Tibial nerve (tissue), 4 donors: ENCODE results near the gene PXT1. TPM values are rescaled to one million over a fixed set of nuclear protein-coding genes. Genes with fewer than 3 reads are reported as not detected.
"Not testable (repeated sequence)": the region's sequence is repeated elsewhere in the genome, so short reads cannot be mapped to it uniquely, and the experiment has no call there.

ENCODE experiments used
- DNase-seq, 2 donors: peaks; one replicate each; pipeline ENCODE4 v3.0.0-alpha.2; 2019; ENCODE audit warnings: low spot score in 2 of 2
- H3K27ac ChIP-seq, 4 donors: fragments of 200-600 bp; sonication (generic) in 3 of 4; one replicate each; pipeline ENCODE4 v1.5.1; 2017 to 2019; ENCODE audit warnings: mild to moderate bottlenecking in 1 of 4
- H3K27me3 ChIP-seq, 2 donors: fragments of 200-600 bp; sonication (generic) in 1 of 2; one replicate each; pipeline versions ENCODE4 v1.5.1 to v1.6.0; 2017 to 2019
- H3K36me3 ChIP-seq, 3 donors: fragments of 200-600 bp; sonication (generic); one replicate each; pipeline ENCODE4 v1.5.1; 2018 to 2019
- H3K4me1 ChIP-seq, 4 donors: fragments of 200-600 bp; sonication (generic) in 3 of 4; one replicate each; pipeline ENCODE4 v1.5.1; 2017 to 2019
- H3K4me3 ChIP-seq, 4 donors: fragments of 200-600 bp; sonication (generic) in 3 of 4; one replicate each; pipeline ENCODE4 v1.5.1; 2017 to 2019; ENCODE audit warnings: mild to moderate bottlenecking in 1 of 4, moderate library complexity in 1 of 4
- H3K9me3 ChIP-seq, 4 donors: fragments of 200-600 bp; sonication (generic) in 3 of 4; one replicate each; pipeline ENCODE4 v1.5.1; 2017 to 2019
- EP300 ChIP-seq, 2 donors: sonication (generic); formaldehyde crosslinking; IDR thresholded peaks; one replicate each; pipeline ENCODE4 v1.6.1; 2017; ENCODE audit warnings: antibody characterized with exemption in 2 of 2, mild to moderate bottlenecking in 1 of 2
- POLR2A ChIP-seq, 2 donors: fragments of 450-650 bp; IDR thresholded peaks; one replicate each; pipeline ENCODE4 v1.6.1; 2017; ENCODE audit warnings: antibody characterized with exemption in 2 of 2, mild to moderate bottlenecking in 2 of 2, moderate library complexity in 2 of 2
- WGBS, 2 donors: methylation state at CpG; one replicate each; pipeline ENCODE4 v1.1.5; 2018; 5-methylcytosine and 5-hydroxymethylcytosine counted together
- total RNA-seq, 4 donors: library from RNA; depleted of rRNA; stranded (reverse); fragments of >200 nt; gene quantifications; one replicate each; pipeline ENCODE4 v1.1.0, GENCODE V29; 2016
- TF ChIP-seq, protein P1 (sequence below), 5 experiments: fragments of 200-600 bp in 3 of 5; fragments of 450-650 bp in 2 of 5; sonication (generic) in 3 of 5; IDR thresholded peaks; one replicate each; pipeline ENCODE4 v1.5.1; 2016 to 2019; ENCODE audit warnings: antibody characterized with exemption in 5 of 5, mild to moderate bottlenecking in 3 of 5, moderate library complexity in 2 of 5

The PXT1 gene
- total RNA-seq, 4 donors from 2014 or later, result not detected

DNA sequence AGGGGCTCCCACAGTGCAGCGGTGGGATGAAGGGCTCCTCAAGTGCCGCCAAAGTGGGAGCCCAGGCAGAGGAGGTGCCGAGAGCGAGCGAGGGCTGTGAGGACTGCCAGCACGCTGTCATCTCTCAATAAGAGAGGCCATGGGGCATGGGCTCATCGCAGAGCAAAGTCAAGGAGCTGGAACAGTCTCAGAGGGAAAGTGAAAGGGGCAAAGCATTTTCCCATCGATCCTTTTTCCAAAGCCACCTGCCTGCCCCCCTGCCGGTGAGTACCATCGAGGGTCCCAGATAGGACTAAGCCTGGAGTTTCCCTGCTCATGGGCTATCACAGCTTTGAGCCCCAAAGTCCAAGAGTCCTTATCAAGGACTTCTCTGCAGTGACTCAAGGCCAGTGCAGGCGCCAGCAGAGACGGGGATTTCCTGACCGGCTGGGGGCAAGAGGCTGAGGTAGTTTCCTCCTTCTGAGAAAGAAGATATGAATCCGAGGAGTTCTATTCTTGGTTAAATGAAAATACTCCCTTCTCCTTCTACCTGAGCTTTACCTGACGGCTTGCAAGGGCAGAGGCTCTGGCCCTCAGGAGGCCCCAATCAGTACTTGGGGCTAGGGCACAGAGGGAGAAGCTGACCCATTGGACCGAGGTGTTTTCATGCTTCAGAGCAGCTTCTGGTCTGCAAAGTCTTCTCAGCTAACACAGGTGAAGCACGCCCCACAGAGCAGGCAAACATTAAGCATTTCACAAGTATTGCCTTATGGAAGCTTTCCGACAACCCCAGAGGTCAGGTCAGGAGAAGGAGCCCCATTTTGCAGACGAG is 77.8 kb downstream of the PXT1 start:
- no peak for DNase-seq
- 88% methylated on average over 18 to 19 of the region's 19 CpGs for WGBS, 2 donors

DNA sequence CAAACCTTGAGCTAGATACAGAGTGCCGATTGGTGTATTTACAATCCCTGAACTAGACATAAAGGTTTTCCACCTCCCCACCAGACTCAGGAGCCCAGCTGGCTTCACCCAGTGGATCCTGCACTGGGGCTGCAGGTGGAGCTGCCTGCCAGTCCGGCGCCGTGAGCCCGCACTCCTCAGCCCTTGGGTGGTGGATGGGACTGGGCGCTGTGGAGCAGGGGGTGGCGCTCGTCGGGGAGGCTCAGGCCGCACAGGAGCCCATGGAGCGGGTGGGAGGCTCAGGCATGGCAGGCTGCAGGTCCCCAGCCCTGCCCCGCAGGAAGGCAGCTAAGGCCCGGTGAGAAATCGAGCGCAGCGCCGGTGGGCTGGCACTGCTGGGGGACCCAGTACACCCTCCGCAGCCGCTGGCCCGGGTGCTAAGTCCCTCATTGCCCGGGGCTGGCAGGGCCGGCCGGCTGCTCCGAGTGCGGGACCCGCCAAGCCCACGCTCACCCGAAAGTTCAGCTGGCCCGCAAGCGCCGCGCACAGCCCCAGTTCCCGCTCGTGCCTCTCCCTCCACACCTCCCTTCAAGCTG is 78.5 kb downstream of the PXT1 start:
- not testable (repeated sequence) for H3K9me3 ChIP-seq, H3K4me3 ChIP-seq, DNase-seq, H3K27ac ChIP-seq, H3K27me3 ChIP-seq
- 90 to 98% methylated on average over 17 to 26 of the region's 34 CpGs for WGBS, 2 donors
- Histone ChIP-seq H3K36me3 (peaks cover 0 to 35% (median 0%) of the 10 kb centered on the region in 3 donors), H3K4me1 (peaks cover 0 to 17% (median 11%) of the 10 kb centered on the region in 4 donors)

More for the DNA sequence above, 77.8 kb downstream of the PXT1 start:
- Histone ChIP-seq H3K4me1 (peaks cover 0 to 10% (median 7%) of the 10 kb centered on the region in 4 donors), H3K4me3 (no peak overlapping the region), H3K36me3 (peaks cover 0 to 35% (median 0%) of the 10 kb centered on the region in 3 donors), H3K9me3 (no peaks in the 10 kb centered on the region), H3K27me3 (no peaks in the 10 kb centered on the region), H3K27ac (no peak overlapping the region)
- TF ChIP-seq POLR2A (IDR thresholded peaks at IDR 0.05), result no peak
- no peak for TF ChIP-seq EP300 (IDR thresholded peaks at IDR 0.05)
- TF ChIP-seq, protein P1, sequence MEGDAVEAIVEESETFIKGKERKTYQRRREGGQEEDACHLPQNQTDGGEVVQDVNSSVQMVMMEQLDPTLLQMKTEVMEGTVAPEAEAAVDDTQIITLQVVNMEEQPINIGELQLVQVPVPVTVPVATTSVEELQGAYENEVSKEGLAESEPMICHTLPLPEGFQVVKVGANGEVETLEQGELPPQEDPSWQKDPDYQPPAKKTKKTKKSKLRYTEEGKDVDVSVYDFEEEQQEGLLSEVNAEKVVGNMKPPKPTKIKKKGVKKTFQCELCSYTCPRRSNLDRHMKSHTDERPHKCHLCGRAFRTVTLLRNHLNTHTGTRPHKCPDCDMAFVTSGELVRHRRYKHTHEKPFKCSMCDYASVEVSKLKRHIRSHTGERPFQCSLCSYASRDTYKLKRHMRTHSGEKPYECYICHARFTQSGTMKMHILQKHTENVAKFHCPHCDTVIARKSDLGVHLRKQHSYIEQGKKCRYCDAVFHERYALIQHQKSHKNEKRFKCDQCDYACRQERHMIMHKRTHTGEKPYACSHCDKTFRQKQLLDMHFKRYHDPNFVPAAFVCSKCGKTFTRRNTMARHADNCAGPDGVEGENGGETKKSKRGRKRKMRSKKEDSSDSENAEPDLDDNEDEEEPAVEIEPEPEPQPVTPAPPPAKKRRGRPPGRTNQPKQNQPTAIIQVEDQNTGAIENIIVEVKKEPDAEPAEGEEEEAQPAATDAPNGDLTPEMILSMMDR (IDR thresholded peaks at IDR 0.05), result no peak

DNA sequence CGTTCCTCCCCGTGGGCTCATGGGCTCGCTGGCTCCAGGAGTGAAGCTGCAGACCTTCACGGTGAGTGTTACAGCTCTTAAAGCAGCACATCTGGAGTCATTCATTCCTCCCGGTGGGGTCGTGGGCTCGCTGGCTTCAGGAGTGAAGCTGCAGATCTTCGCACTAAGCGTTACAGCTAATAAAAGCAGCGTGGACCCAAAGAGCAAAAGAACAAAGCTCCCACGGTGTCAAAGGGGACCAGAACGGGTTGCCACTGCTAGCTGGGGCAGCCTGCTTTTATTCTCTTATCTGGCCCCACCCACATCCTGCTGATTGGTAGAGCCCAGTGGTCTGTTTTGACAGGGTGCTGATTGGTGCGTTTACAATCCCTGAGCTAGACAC is 79.3 kb downstream of the PXT1 start:
- H3K27me3 ChIP-seq, DNase-seq, H3K27ac ChIP-seq, H3K9me3 ChIP-seq, H3K4me3 ChIP-seq: not testable (repeated sequence)
- Histone ChIP-seq H3K36me3 (peaks cover 0 to 28% (median 0%) of the 10 kb centered on the region in 3 donors), H3K4me1 (peaks cover 0 to 25% (median 15%) of the 10 kb centered on the region in 4 donors)
- 56% methylated on average over 11 to 13 of the region's 13 CpGs for WGBS, 2 donors

DNA sequence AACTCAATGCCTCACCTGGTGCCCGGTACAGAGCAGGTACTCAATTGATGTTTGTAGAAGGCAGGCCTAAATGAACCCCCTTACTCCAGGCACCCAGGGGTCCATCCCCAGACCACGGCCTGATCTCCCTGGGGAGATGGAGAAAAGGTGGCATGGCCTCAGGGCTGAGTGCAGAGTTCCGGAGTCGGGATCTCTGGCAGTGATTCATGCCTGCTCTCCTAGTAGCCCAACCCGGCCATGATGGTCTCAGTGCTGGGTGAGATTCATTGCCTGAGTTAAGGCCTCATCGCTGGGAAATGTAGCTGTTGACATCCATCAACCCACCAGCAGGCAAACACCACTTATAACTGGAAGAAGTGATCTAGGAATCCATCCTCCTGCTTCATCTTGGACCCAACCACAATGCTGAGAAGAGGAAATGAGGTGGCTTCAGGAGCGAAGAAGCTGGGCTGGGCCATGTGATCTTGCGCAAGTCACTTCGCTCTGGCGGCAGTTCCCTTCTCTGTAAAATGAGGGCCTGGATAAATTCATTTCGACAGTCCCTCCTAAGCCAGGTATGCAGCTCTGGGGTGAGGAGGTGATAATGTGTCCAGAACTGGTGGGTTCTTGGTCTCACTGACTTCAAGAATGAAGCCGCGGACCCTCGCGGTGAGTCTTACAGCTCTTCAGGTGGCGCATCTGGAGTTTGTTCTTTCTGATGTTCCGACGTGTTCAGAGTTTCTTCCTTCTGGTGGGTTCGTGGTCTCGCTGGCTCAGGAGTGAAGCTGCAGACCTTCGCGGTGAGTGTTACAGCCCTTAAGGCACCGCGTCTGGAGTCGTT is 79.9 kb downstream of the PXT1 start:
- WGBS, 2 donors, result 80 to 90% methylated on average over 17 to 25 of the region's 25 CpGs
- H3K27me3 ChIP-seq, result no peaks in the 10 kb centered on the region
- TF ChIP-seq POLR2A (IDR thresholded peaks at IDR 0.05) (no peak), EP300 (IDR thresholded peaks at IDR 0.05) (no peak)
- TF ChIP-seq, protein P1 (IDR thresholded peaks at IDR 0.05), result no peak
- H3K9me3 ChIP-seq, result no peaks in the 10 kb centered on the region
- H3K4me3 ChIP-seq, result no peak overlapping the region
- peaks cover 0 to 31% (median 20%) of the 10 kb centered on the region in 4 donors for H3K4me1 ChIP-seq
- no peak overlapping the region for H3K27ac ChIP-seq
- no peak for DNase-seq
- peaks cover 0 to 24% (median 0%) of the 10 kb centered on the region in 3 donors for H3K36me3 ChIP-seq

DNA sequence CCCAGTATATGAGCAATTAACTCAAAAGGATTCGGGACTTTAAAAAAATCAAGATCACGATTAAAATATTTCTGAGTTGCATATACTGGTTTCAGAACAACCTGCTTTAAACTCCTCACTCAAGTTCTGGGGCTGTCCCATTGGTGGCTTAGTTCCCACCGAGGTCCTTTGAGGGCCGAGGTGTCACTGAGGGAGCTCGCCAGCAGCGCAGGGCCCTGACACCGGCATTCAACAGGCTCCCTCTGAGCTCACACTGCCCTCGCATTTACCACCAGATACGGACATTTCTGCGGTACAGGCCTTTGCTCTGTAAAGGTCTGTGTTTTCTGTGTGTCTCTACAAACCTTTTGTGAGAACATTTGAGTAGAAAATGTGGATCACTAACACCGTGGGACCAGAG is 81.6 kb downstream of the PXT1 start:
- TF ChIP-seq POLR2A (IDR thresholded peaks at IDR 0.05), result no peak
- TF ChIP-seq, protein P1 (IDR thresholded peaks at IDR 0.05), result no peak
- no peak for TF ChIP-seq EP300 (IDR thresholded peaks at IDR 0.05)
- H3K36me3 ChIP-seq, result peaks cover 0 to 10% (median 0%) of the 10 kb centered on the region in 3 donors
- no peaks in the 10 kb centered on the region for H3K27me3 ChIP-seq
- H3K4me3 ChIP-seq, result no peak overlapping the region
- peaks cover 0 to 38% (median 26%) of the 10 kb centered on the region in 4 donors for H3K4me1 ChIP-seq
- WGBS, 2 donors, result 75 to 77% methylated on average over 11 of the region's 11 CpGs
- H3K27ac ChIP-seq, result peak overlapping the region in 2 of 4 donors; percentile 88 to 89
- H3K9me3 ChIP-seq, result no peaks in the 10 kb centered on the region
- DNase-seq, result no peak
